ENCODE measurements around the gene PSMD5.

Gene PSMD5

GRCh38 chr9:120874226-120875194, 31.8 kb upstream of the PSMD5 start:
- DNase-seq, result no peak

GRCh38 chr9:120873512-120873911, 30.8 kb upstream of the PSMD5 start:
- no peak for DNase-seq

DNA sequence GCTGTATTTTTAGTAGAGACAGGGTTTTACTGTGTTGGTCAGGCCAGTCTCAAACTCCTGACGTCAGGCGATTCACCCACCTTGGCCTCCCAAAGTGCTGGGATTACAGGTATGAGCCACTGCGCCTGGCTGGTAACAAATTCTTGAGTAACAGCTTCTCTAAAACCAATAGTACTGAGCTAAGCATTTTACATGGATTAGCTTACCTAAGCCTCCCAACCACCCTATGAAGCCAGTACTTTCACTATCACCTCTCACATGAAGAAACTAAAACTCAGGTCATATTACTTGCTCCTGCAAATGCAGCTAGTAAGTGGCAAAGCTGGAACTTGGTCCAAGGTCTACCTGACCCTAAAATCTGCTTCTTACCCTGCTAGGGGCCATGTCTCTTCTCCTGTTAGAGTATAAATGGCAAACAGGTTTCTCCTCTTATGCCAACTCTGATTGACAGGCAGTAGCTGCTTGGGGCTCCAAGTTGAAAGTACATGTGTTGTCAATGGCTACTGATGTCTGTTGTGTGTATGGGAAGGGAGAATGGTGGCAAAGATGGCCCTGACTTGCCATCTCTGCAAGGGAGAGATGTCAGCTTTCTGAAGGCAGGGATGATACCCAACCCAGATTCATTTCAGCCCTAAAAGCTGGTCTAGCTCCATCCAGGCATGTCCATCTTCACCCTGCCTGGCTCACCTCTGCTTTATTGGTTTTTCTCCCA, 30.2 kb upstream of the PSMD5 start:
- no peak for DNase-seq

DNA sequence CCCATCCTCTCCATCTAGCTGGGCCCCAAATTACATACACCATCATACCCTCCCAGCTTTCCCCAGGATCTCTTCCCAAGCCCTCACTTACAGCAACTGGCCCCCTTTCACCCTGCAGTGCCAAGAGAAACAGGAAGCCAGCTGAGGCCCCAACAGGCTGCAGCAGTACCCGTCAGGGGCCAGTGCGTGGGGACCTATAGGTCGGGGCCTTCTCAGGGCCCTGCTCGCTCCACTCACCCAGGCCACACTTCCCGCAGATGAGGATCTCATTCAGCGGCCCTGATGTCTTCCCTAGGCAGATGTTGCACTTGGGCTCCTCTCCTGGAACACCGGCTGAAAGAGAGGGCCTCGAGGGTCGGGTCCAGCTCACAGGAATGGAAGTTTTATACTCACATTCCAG, 27.5 kb upstream of the PSMD5 start:
- DNase-seq, result no peak

GRCh38 chr9:120869726-120870125, 27.0 kb upstream of the PSMD5 start:
- DNase-seq, result no peak

DNA sequence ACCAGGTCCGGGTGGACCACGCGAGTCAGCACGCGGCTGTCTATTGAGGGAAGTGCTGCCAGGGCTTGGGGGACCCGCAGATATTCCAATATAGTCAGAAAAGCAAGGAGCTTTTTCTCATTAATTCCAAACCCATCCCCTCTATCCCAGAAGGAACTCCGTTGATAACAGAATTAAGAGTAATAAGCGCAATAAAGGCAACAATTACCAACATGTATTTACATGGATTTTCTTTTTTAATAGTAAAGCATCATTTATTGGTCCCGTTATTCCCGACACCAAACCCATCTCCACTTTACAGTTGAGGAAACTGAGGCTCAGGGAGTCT, 26.6 kb upstream of the PSMD5 start:
- no peak for DNase-seq

- peak; percentile 76 for DNase-seq
These were observed 26.1 kb upstream of the PSMD5 start for GRCh38 chr9:120868676-120869359.

GRCh38 chr9:120868339-120868675, 25.6 kb upstream of the PSMD5 start:
- no peak for DNase-seq

GRCh38 chr9:120867676-120868338, 25.1 kb upstream of the PSMD5 start:
- DNase-seq, result no peak

DNA sequence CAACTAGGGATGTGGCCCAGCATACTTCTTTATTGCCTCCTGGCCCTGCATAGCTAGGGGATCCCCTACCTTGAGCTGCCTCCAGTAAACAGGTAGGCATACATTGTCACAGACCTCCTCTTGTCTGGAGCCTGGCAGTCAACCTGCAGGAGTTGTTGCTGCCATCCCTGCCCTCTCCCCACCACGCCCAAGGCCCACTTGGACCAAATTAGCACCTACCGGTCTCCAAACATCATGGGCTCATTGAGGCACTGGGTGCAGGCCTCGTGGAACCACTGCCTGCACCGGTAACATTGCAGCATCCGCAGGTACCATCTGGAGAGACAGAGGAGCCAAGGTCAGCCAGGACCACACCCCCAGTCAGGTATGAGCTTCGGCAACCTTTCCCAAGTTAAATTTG, 23.9 kb upstream of the PSMD5 start:
- DNase-seq, result no peak

DNA sequence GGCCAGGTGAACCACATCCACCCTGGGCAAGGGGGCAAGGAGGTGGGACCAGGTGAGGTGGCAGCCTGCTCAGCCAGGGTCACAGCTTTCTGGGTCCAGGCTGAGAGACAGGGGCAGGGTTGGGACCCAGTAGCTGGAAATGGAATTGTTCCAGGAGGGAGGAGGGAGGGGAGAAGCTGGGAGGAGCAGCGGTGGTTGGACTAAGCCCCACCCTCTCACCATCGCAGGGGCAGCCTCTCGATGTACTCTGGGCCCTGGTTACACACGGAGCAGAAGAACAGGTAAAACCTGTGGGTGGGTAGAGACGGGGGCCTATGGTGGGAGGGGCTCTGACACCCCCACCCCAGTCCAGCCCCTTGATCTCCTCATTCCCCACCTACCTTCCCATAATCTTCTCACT, 23.1 kb upstream of the PSMD5 start:
- no peak for DNase-seq

DNA sequence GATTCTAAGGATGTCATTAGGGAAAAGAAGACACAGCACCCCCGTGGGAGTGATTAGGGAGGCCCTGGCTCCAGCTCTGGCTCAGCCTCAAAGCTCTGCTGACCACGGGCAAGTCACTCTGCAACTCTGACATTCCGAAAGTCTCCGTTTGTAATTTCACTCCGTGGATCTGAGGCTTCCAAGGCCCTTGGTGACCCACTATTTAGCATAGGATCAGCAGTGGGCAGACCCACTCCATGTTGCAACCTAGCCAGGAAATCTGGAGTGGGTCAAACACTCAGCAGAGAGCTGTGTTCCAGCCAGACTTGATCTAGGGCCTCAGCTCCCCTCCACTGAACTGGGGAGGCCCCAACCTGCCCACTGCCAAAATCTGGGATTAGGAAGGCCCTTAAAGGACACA, 22.5 kb upstream of the PSMD5 start:
- DNase-seq, result no peak

DNA sequence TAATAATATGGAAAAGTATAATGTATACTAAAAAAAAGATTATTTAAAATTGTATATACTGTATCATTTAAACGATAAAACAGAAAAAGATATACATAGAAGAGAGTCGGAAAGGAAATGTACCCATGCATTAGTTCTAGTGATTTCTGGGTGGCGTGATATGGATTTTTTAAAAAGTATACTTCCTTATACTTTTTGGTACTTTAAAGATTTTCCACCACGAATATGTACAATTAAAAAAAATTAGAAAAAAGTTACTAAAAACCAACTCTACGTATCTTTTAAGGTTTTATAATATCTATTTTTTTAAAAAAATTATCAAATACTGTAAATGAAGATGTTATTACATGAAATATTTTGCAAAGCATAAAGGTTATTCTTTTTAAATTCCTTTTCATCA, 22.0 kb upstream of the PSMD5 start:
- no peak for DNase-seq

DNA sequence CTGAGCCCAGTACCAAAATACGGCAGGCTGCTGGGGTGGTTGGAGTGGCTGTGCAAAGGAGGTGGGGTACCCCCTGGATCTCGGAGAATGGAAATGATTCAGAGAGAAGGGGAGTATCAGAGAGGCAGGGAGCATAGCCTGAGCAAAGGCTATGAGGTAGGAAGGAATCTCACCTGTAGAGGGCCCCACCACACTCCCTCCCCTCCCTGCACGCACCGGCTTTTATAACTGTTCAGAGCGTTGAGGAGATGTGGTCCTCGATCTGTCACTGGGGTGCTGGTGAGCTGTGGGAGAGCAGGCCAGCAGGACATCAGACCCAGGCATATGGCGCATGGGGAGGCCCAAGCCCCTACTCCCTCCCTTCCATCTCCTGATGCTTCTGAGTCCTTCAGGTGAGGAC, 21.1 kb upstream of the PSMD5 start:
- no peak for DNase-seq

GRCh38 chr9:120862452-120862851, 19.7 kb upstream of the PSMD5 start:
- no peak for DNase-seq

DNA sequence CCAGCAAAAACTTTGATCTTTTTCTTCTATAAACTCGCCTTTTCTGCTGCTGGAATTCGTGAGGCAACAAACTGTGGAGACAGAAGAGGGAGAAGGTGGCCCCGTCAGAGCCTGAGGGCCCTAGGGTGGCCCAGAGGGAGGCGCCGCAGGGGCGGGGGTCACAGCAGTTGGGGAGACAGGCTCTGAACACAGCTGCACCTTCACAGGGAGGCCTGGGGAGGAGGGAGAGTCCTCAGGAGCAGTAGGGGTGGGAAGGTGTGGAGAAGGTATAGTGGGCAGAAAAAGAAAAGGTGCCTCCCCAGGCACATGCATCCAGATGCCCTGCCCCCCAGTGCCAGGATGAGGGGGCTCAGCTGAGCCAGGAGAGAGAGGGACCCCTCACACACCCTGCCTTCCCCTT, 19.2 kb upstream of the PSMD5 start:
- DNase-seq, result no peak

DNA sequence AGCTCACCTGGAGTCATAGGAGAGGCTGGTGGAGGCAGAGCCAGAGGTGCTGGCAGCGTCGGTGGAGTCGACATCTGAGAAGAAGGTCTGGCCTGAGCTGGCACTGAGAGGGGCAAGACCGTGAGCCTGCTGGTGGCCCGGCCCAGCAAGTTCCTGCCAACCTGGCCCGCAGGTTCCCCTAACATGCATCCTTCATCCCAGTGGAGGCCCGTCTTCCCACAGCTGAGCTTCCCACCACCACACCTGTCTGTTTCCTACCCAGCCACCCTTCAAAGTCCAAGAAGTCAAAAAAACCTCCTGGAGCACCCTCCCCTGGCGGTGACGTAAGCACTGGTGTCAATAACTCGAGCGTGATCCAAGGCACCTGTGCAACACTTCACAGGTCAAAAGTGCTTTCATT, 17.4 kb upstream of the PSMD5 start:
- DNase-seq, result no peak

DNA sequence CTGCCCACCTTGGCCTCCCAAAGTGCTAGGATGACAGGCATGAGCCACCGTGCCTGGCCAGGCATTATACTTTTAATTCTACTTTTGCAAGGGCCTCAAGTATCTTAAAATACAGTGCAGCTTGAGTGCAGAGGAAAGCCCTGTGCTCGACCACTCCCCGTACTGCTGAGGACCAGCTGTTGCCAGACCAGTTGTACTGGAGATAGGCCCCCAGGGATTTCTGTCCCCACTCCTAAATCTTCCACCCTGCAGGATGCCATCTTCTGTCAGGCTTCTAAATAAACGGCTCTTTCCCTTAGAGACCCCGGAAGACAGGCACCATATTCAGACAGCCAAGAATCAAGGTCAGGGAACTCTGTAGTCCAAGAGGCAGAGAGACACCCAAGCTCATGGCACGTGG, 16.6 kb upstream of the PSMD5 start:
- no peak for DNase-seq

DNA sequence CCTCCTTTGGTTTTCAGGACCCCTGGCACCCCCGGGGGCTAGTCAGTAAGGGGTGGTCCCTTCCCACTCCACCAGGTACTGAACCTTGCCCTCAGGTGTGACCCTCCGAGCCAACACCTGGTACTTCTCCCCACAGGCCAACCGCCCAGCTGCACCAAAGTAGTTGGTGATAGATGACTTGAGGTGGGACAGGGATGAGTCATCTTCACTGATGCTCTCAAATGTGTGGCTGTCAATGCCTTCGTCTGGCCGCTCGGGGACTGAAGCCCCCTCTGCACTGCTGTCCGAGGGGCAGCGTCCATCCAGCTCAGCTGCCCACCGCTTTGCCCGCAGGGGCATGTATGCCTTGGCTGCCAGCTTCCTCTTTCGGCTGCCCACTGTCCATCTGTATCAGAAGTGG, 15.2 kb upstream of the PSMD5 start:
- DNase-seq, result no peak

GRCh38 chr9:120857481-120857880, 14.8 kb upstream of the PSMD5 start:
- DNase-seq, result no peak

- DNase-seq, result no peak
These were observed 14.0 kb upstream of the PSMD5 start for GRCh38 chr9:120856700-120857099.

GRCh38 chr9:120855827-120856670, 13.3 kb upstream of the PSMD5 start:
- DNase-seq, result no peak

Measured in amniotic stem cell (primary cell).